ENCODE results near the gene PLXND1.

Gene PLXND1

DNA sequence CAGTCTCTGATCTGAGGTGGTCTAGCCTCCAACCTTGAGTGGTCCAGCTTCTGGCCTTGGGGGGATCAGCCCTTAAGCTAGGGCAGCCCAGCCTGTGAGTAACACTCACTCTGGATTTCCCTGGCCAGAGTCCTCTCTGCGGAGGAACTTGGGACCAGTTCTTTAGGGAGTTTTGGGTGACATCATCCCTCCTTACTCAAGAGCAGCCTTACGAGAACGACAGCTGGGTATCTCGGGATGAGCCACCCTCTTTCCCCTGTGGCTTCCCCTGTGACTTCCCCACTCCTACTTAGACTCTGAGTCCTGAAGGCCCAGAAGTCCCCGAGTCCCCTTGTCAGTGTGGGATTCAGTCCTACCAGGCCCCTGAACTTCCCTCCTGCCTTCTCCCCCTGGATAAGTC is 10.2 kb upstream of the PLXND1 start:
- Histone ChIP-seq H4K20me1 (ENCODE audit: insufficient read depth, low read length, poor library complexity, severe bottlenecking) (no peaks in the 10 kb centered on the region), H3F3A (ENCODE audit: low read depth) (no peaks in the 10 kb centered on the region), H3K36me3 (ENCODE audit: insufficient read depth, low read length) (no peaks in the 10 kb centered on the region), H3K27me3 (ENCODE audit: insufficient read depth, low read length, poor library complexity, severe bottlenecking) (no peaks in the 10 kb centered on the region), H3K4me2 (ENCODE audit: low read depth, low read length, poor library complexity, severe bottlenecking) (no peak overlapping the region), H2AFZ (ENCODE audit: low read length) (no peak overlapping the region), H3K4me3 (ENCODE audit: low read length, poor library complexity, severe bottlenecking) (no peak overlapping the region), H3K79me2 (ENCODE audit: insufficient read depth, low read length) (no peaks in the 10 kb centered on the region), H3K4me1 (ENCODE audit: insufficient read depth, low read length, poor library complexity, severe bottlenecking) (peaks cover 12% of the 10 kb centered on the region), H3K9me3 (ENCODE audit: insufficient read depth, low read depth, low read length) (no peaks in the 10 kb centered on the region), H3K9ac (ENCODE audit: low read depth, low read length, poor library complexity, severe bottlenecking) (no peak overlapping the region), H3K9me2 (replicated peaks; ENCODE audit: low read depth, low read length) (no peaks in the 10 kb centered on the region)
- no peak for TF ChIP-seq EZH2phosphoT487 (IDR thresholded peaks at IDR 0.05; ENCODE audit: borderline replicate concordance)
- TF ChIP-seq, protein P1, sequence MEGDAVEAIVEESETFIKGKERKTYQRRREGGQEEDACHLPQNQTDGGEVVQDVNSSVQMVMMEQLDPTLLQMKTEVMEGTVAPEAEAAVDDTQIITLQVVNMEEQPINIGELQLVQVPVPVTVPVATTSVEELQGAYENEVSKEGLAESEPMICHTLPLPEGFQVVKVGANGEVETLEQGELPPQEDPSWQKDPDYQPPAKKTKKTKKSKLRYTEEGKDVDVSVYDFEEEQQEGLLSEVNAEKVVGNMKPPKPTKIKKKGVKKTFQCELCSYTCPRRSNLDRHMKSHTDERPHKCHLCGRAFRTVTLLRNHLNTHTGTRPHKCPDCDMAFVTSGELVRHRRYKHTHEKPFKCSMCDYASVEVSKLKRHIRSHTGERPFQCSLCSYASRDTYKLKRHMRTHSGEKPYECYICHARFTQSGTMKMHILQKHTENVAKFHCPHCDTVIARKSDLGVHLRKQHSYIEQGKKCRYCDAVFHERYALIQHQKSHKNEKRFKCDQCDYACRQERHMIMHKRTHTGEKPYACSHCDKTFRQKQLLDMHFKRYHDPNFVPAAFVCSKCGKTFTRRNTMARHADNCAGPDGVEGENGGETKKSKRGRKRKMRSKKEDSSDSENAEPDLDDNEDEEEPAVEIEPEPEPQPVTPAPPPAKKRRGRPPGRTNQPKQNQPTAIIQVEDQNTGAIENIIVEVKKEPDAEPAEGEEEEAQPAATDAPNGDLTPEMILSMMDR (conservative IDR thresholded peaks at IDR 0.05; ENCODE audit: low read length): no peak

DNA sequence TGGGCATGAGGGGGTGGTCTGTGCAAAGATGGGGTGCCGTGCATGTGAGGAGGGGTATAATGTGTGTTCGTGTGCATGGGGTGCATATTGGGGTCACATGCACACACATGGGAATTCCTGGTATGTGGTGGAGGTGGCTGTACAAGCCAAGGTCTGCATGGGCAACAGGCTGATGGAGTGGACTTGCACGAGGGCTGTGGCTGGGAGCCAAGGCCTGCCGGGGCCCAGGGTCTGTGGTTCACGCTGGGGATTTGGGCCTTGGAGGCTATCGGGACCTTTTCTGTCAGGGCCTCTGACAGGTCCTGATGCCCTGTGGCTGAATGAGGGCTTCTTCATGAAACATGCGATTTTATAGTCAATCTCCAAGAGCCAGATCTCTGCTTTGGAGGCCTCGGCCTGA is 9.8 kb upstream of the PLXND1 start:
- H3K9me2 ChIP-seq (replicated peaks; ENCODE audit: low read depth, low read length): no peaks in the 10 kb centered on the region
- H3F3A ChIP-seq (ENCODE audit: low read depth): no peaks in the 10 kb centered on the region
- no peaks in the 10 kb centered on the region for H3K79me2 ChIP-seq (ENCODE audit: insufficient read depth, low read length)
- no peaks in the 10 kb centered on the region for H4K20me1 ChIP-seq (ENCODE audit: insufficient read depth, low read length, poor library complexity, severe bottlenecking)
- TF ChIP-seq EZH2phosphoT487 (IDR thresholded peaks at IDR 0.05; ENCODE audit: borderline replicate concordance): no peak
- TF ChIP-seq, protein P1 (conservative IDR thresholded peaks at IDR 0.05; ENCODE audit: low read length): no peak
- H3K4me2 ChIP-seq (ENCODE audit: low read depth, low read length, poor library complexity, severe bottlenecking): no peak overlapping the region
- H3K4me1 ChIP-seq (ENCODE audit: insufficient read depth, low read length, poor library complexity, severe bottlenecking): peaks cover 12% of the 10 kb centered on the region
- no peak overlapping the region for H2AFZ ChIP-seq (ENCODE audit: low read length)
- no peak overlapping the region for H3K9ac ChIP-seq (ENCODE audit: low read depth, low read length, poor library complexity, severe bottlenecking)
- no peak overlapping the region for H3K4me3 ChIP-seq (ENCODE audit: low read length, poor library complexity, severe bottlenecking)
- no peaks in the 10 kb centered on the region for H3K9me3 ChIP-seq (ENCODE audit: insufficient read depth, low read depth, low read length)
- no peaks in the 10 kb centered on the region for H3K27me3 ChIP-seq (ENCODE audit: insufficient read depth, low read length, poor library complexity, severe bottlenecking)
- no peaks in the 10 kb centered on the region for H3K36me3 ChIP-seq (ENCODE audit: insufficient read depth, low read length)

DNA sequence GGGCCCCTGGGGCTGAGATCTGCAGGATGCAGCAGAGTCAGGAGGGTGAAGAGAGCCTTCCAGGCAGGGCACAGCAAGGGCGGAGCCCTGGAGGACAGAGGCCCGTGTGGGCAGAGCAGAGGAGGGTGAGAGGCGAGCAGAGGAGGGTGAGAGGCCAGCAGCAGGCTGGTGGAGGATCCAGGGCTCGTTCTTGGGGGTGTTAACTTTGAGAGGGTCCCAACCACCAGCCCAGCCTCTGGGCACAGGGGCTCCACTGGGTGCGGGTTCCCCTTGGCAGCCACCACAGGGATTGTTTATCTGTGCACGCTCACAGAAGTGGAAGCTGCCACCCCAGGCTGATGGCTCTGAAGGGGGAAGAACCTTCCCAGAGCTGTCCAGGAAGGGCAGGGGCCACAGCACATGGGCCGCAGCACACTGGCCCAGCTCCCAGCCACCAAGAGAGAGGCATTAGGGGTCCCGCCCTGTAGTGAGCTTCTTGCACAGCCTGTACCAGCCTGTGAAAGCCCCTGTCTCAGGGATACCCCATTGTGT is 9.3 kb upstream of the PLXND1 start:
- no peak for TF ChIP-seq EZH2phosphoT487 (IDR thresholded peaks at IDR 0.05; ENCODE audit: borderline replicate concordance)
- TF ChIP-seq, protein P1 (conservative IDR thresholded peaks at IDR 0.05; ENCODE audit: low read length): no peak
- Histone ChIP-seq H3K9me3 (ENCODE audit: insufficient read depth, low read depth, low read length) (no peaks in the 10 kb centered on the region), H3K27me3 (ENCODE audit: insufficient read depth, low read length, poor library complexity, severe bottlenecking) (no peaks in the 10 kb centered on the region), H2AFZ (ENCODE audit: low read length) (no peak overlapping the region), H3F3A (ENCODE audit: low read depth) (no peaks in the 10 kb centered on the region), H3K4me1 (ENCODE audit: insufficient read depth, low read length, poor library complexity, severe bottlenecking) (peaks cover 12% of the 10 kb centered on the region), H3K36me3 (ENCODE audit: insufficient read depth, low read length) (no peaks in the 10 kb centered on the region), H3K79me2 (ENCODE audit: insufficient read depth, low read length) (no peaks in the 10 kb centered on the region), H3K4me3 (ENCODE audit: low read length, poor library complexity, severe bottlenecking) (no peak overlapping the region), H4K20me1 (ENCODE audit: insufficient read depth, low read length, poor library complexity, severe bottlenecking) (no peaks in the 10 kb centered on the region), H3K9ac (ENCODE audit: low read depth, low read length, poor library complexity, severe bottlenecking) (no peak overlapping the region), H3K9me2 (replicated peaks; ENCODE audit: low read depth, low read length) (no peaks in the 10 kb centered on the region), H3K4me2 (ENCODE audit: low read depth, low read length, poor library complexity, severe bottlenecking) (no peak overlapping the region)
